Mesenchymal stem cell (in vitro differentiated cells and primary cell): Measurements from ENCODE around the gene ZFHX3.

ENCODE experiments used
- DNase-seq: peaks from one replicate; pipeline ENCODE4 v3.0.0-alpha.2; 2013
- H2AFZ ChIP-seq: one replicate; pipeline ENCODE4 v1.6.1; 2013; ENCODE audit warnings: low read depth, mild to moderate bottlenecking, control low read depth, inconsistent platforms, low read length, moderate library complexity
- H2AK5ac ChIP-seq: 2 replicates; pipeline ENCODE4 v1.6.1; 2013; ENCODE audit warnings: low read length, moderate library complexity, mild to moderate bottlenecking, inconsistent platforms; ENCODE audit not compliant: severe bottlenecking
- H2BK120ac ChIP-seq: one replicate; pipeline ENCODE4 v1.6.1; 2013; ENCODE audit warnings: low read depth, mild to moderate bottlenecking, inconsistent platforms, low read length, moderate library complexity
- H2BK12ac ChIP-seq, 2 experiments: one replicate each; pipeline ENCODE4 v1.6.1; 2013; ENCODE audit warnings: inconsistent platforms in 2 of 2, low read length in 2 of 2, mild to moderate bottlenecking in 2 of 2, moderate library complexity in 2 of 2, control low read depth in 1 of 2
- H2BK15ac ChIP-seq: one replicate; pipeline ENCODE4 v1.6.1; 2013; ENCODE audit warnings: mild to moderate bottlenecking, low read depth, inconsistent platforms; ENCODE audit not compliant: poor library complexity, severe bottlenecking
- H2BK5ac ChIP-seq: 2 replicates; pipeline ENCODE4 v1.6.1; 2013; ENCODE audit warnings: low read depth, mild to moderate bottlenecking, low read length, control low read depth, inconsistent platforms; ENCODE audit not compliant: poor library complexity, severe bottlenecking
- H3K14ac ChIP-seq, 2 experiments: one replicate each; pipeline ENCODE4 v1.6.1; 2013; ENCODE audit warnings: inconsistent platforms in 2 of 2, low read length in 2 of 2, control low read depth in 1 of 2, mild to moderate bottlenecking in 1 of 2, moderate library complexity in 1 of 2
- H3K18ac ChIP-seq, 2 experiments: one replicate each; pipeline ENCODE4 v1.6.1; 2013; ENCODE audit warnings: inconsistent platforms in 2 of 2, low read length in 2 of 2, control low read depth in 1 of 2, low read depth in 1 of 2, mild to moderate bottlenecking in 1 of 2
- H3K23ac ChIP-seq, 2 experiments: one replicate each; pipeline ENCODE4 v1.6.1; 2013; ENCODE audit warnings: inconsistent platforms in 2 of 2, low read length in 2 of 2, mild to moderate bottlenecking in 2 of 2, moderate library complexity in 2 of 2, control low read depth in 1 of 2
- H3K27ac ChIP-seq: 2 replicates; pipeline ENCODE4 v1.5.1; 2013; ENCODE audit warnings: mild to moderate bottlenecking, moderate library complexity, low read length, control low read depth, inconsistent platforms; ENCODE audit not compliant: poor library complexity, severe bottlenecking
- H3K27me3 ChIP-seq, 2 experiments: 2 replicates each; pipeline versions ENCODE4 v1.6.1 to v1.7.0; 2013; ENCODE audit warnings: low read length in 2 of 2, mild to moderate bottlenecking in 2 of 2, moderate library complexity in 2 of 2, control low read depth in 1 of 2, inconsistent platforms in 1 of 2; ENCODE audit not compliant: control insufficient read depth in 1 of 2, insufficient read depth in 1 of 2
- H3K36me3 ChIP-seq, 2 experiments: 2 replicates each; pipeline versions ENCODE4 v1.6.1 to v1.7.0; 2013; ENCODE audit warnings: low read length in 2 of 2, control low read depth in 1 of 2, inconsistent platforms in 1 of 2, low read depth in 1 of 2, mild to moderate bottlenecking in 1 of 2; ENCODE audit not compliant: insufficient read depth in 2 of 2, control insufficient read depth in 1 of 2
- H3K4ac ChIP-seq, 2 experiments: one replicate each; pipeline ENCODE4 v1.6.1; 2013; ENCODE audit warnings: inconsistent platforms in 2 of 2, low read length in 2 of 2, mild to moderate bottlenecking in 2 of 2, moderate library complexity in 2 of 2, control low read depth in 1 of 2, low read depth in 1 of 2
- H3K4me1 ChIP-seq: 2 replicates; pipeline ENCODE4 v1.6.1; 2013; ENCODE audit warnings: low read depth, low read length, control low read depth; ENCODE audit not compliant: control insufficient read depth, insufficient read depth
- H3K4me2 ChIP-seq: 2 replicates; pipeline ENCODE4 v1.6.1; 2013; ENCODE audit warnings: low read length, mild to moderate bottlenecking, inconsistent platforms; ENCODE audit not compliant: poor library complexity, severe bottlenecking
- H3K4me3 ChIP-seq, 2 experiments: 2 replicates each; pipeline versions ENCODE4 v1.5.1 to v1.7.0; 2013; ENCODE audit warnings: low read length in 2 of 2, mild to moderate bottlenecking in 2 of 2, control low read depth in 1 of 2, low read depth in 1 of 2; ENCODE audit not compliant: insufficient read depth in 1 of 2
- H3K79me1 ChIP-seq: replicated peaks from 2 replicates; pipeline ENCODE4 v1.6.1; 2013; ENCODE audit warnings: mild to moderate bottlenecking, control low read depth, low read length, inconsistent platforms; ENCODE audit not compliant: poor library complexity, severe bottlenecking
- H3K9ac ChIP-seq: 2 replicates; pipeline ENCODE4 v1.7.0; 2013; ENCODE audit warnings: mild to moderate bottlenecking, low read length, moderate library complexity
- H3K9me3 ChIP-seq: 2 replicates; pipeline ENCODE4 v1.7.0; 2013; ENCODE audit warnings: mild to moderate bottlenecking, low read length; ENCODE audit not compliant: control insufficient read depth
- H4K8ac ChIP-seq: one replicate; pipeline ENCODE4 v1.6.1; 2013; ENCODE audit warnings: inconsistent platforms, mild to moderate bottlenecking, low read length, moderate library complexity
- H4K91ac ChIP-seq: one replicate; pipeline ENCODE4 v1.6.1; 2013; ENCODE audit warnings: mild to moderate bottlenecking, low read length, inconsistent platforms
- WGBS: methylation state at CpG from one replicate; pipeline ENCODE4 v1.1.7; 2013; ENCODE audit warnings: mixed read lengths; 5-methylcytosine and 5-hydroxymethylcytosine counted together

The ZFHX3 gene

GRCh38 chr16:72913551-72913950, 134.4 kb downstream of the ZFHX3 start:
- Histone ChIP-seq H4K91ac (no peak overlapping the region), H2AFZ (no peak overlapping the region), H3K4me2 (no peak overlapping the region), H3K18ac (no peak overlapping the region), H3K4ac (no peak overlapping the region), H3K23ac (no peak overlapping the region), H3K27ac (no peak overlapping the region), H3K79me1 (peaks cover 15% of the 10 kb centered on the region), H3K4me3 (no peak overlapping the region), H3K27me3 (no peaks in the 10 kb centered on the region), H2AK5ac (no peak overlapping the region), H3K14ac (no peak overlapping the region), H3K4me1 (no peaks in the 10 kb centered on the region), H3K36me3 (no peaks in the 10 kb centered on the region), H2BK15ac (no peak overlapping the region), H2BK5ac (no peak overlapping the region), H3K9ac (no peak overlapping the region), H4K8ac (no peak overlapping the region), H3K9me3 (no peaks in the 10 kb centered on the region), H2BK12ac (no peak overlapping the region), H2BK120ac (no peak overlapping the region)
- no peak for DNase-seq
- 100% methylated on average over 1 of the region's 3 CpGs for WGBS

- no peak overlapping the region for H3K23ac ChIP-seq
- H2BK15ac ChIP-seq: no peak overlapping the region
- H3K9ac ChIP-seq: no peak overlapping the region
- peak overlapping the region; percentile 4 for H4K8ac ChIP-seq
- no peak overlapping the region for H3K14ac ChIP-seq
- H2AK5ac ChIP-seq: no peak overlapping the region
- H2BK12ac ChIP-seq: no peak overlapping the region
- H3K4me3 ChIP-seq: no peak overlapping the region
- H4K91ac ChIP-seq: no peak overlapping the region
- no peak for DNase-seq
- H3K4ac ChIP-seq: no peak overlapping the region
- H3K9me3 ChIP-seq: no peaks in the 10 kb centered on the region
- WGBS: 88% methylated on average over 4 of the region's 9 CpGs
- H3K79me1 ChIP-seq: peaks cover 19% of the 10 kb centered on the region
- H3K18ac ChIP-seq: no peak overlapping the region
- H2AFZ ChIP-seq: no peak overlapping the region
- no peaks in the 10 kb centered on the region for H3K4me1 ChIP-seq
- H3K27me3 ChIP-seq: no peaks in the 10 kb centered on the region
- no peak overlapping the region for H2BK5ac ChIP-seq
- H2BK120ac ChIP-seq: no peak overlapping the region
- H3K27ac ChIP-seq: no peak overlapping the region
- H3K36me3 ChIP-seq: peaks cover 3 to 4% of the 10 kb centered on the region in 2 experiments
- no peak overlapping the region for H3K4me2 ChIP-seq
Observed at GRCh38 chr16:72911971-72912370, 136.0 kb downstream of the ZFHX3 start.

GRCh38 chr16:72910875-72911274, 137.1 kb downstream of the ZFHX3 start:
- H3K18ac ChIP-seq: no peak overlapping the region
- no peaks in the 10 kb centered on the region for H3K9me3 ChIP-seq
- H3K36me3 ChIP-seq: peaks cover 3 to 4% of the 10 kb centered on the region in 2 experiments
- WGBS: 93% methylated on average over 5 of the region's 5 CpGs
- H4K91ac ChIP-seq: no peak overlapping the region
- H3K14ac ChIP-seq: no peak overlapping the region
- H3K23ac ChIP-seq: no peak overlapping the region
- H3K27me3 ChIP-seq: no peaks in the 10 kb centered on the region
- no peak overlapping the region for H2BK120ac ChIP-seq
- no peak overlapping the region for H2BK5ac ChIP-seq
- no peak overlapping the region for H3K4me3 ChIP-seq
- H3K9ac ChIP-seq: no peak overlapping the region
- H2BK12ac ChIP-seq: no peak overlapping the region
- H3K27ac ChIP-seq: no peak overlapping the region
- H2AFZ ChIP-seq: no peak overlapping the region
- H3K4me1 ChIP-seq: peaks cover under 1% of the 10 kb centered on the region
- no peak overlapping the region for H3K4ac ChIP-seq
- no peak overlapping the region for H4K8ac ChIP-seq
- H3K4me2 ChIP-seq: no peak overlapping the region
- DNase-seq: no peak
- peaks cover 19% of the 10 kb centered on the region for H3K79me1 ChIP-seq
- no peak overlapping the region for H2BK15ac ChIP-seq
- H2AK5ac ChIP-seq: no peak overlapping the region

- Histone ChIP-seq H3K4me2 (no peak overlapping the region), H2AFZ (no peak overlapping the region), H3K9me3 (no peaks in the 10 kb centered on the region), H3K4ac (no peak overlapping the region), H3K36me3 (peaks cover 3 to 4% of the 10 kb centered on the region in 2 experiments), H3K27ac (no peak overlapping the region), H2BK5ac (no peak overlapping the region), H3K9ac (no peak overlapping the region), H3K4me1 (peaks cover 4% of the 10 kb centered on the region), H2AK5ac (no peak overlapping the region), H4K91ac (no peak overlapping the region), H3K79me1 (peaks cover 19% of the 10 kb centered on the region), H3K4me3 (no peak overlapping the region), H4K8ac (no peak overlapping the region), H3K14ac (no peak overlapping the region), H2BK15ac (no peak overlapping the region), H3K27me3 (no peaks in the 10 kb centered on the region), H3K18ac (no peak overlapping the region), H3K23ac (no peak overlapping the region), H2BK12ac (no peak overlapping the region), H2BK120ac (no peak overlapping the region)
- WGBS: 94% methylated on average over 2 of the region's 4 CpGs
- no peak for DNase-seq
Observed at GRCh38 chr16:72910381-72910780, 137.5 kb downstream of the ZFHX3 start.
